Fibroblast of peridontal ligament (primary cell): Measurements from ENCODE around the gene CCDC69.
A peak's percentile ranks its signal among the peaks of the same experiment; 100 is the strongest.

Experiments
- DNase-seq: peaks from one replicate; pipeline ENCODE4 v3.0.0-alpha.2; 2010; ENCODE audit errors: extremely low read depth

CCDC69 gene

GRCh38 chr5:151164687-151165392, 59.1 kb downstream of the CCDC69 start:
- peak; percentile 85 for DNase-seq

- DNase-seq: peak; percentile 49
Observed at GRCh38 chr5:151162776-151163175, 61.1 kb downstream of the CCDC69 start.

- no peak for DNase-seq
Observed at GRCh38 chr5:151159649-151160373, 64.1 kb downstream of the CCDC69 start.

- no peak for DNase-seq
Observed at GRCh38 chr5:151158287-151158661, 65.6 kb downstream of the CCDC69 start.

- DNase-seq: peak; percentile 67
Observed at GRCh38 chr5:151157426-151158286, 66.2 kb downstream of the CCDC69 start, which contains the start of gene ANXA6. Gene ANXA6, minus strand, starts transcription at chr5:151157779. Its CDS starts 9,878 bp downstream, at chr5:151147901.

- DNase-seq: peak; percentile 55
Observed at GRCh38 chr5:151156507-151157420, 67.1 kb downstream of the CCDC69 start.

GRCh38 chr5:151155775-151156506, 68.0 kb downstream of the CCDC69 start:
- peak; percentile 61 for DNase-seq

GRCh38 chr5:151154931-151155774, 68.7 kb downstream of the CCDC69 start:
- no peak for DNase-seq

- no peak for DNase-seq
Observed at GRCh38 chr5:151153766-151154272, 70.1 kb downstream of the CCDC69 start.

- no peak for DNase-seq
Observed at GRCh38 chr5:151153300-151153699, 70.6 kb downstream of the CCDC69 start.

GRCh38 chr5:151151793-151152192, 72.1 kb downstream of the CCDC69 start:
- peak; percentile 83 for DNase-seq

GRCh38 chr5:151151263-151151660, 72.6 kb downstream of the CCDC69 start:
- no peak for DNase-seq

- DNase-seq: peak; percentile 66
Observed at GRCh38 chr5:151150471-151151262, 73.2 kb downstream of the CCDC69 start.

GRCh38 chr5:151148583-151148982, 75.3 kb downstream of the CCDC69 start:
- no peak for DNase-seq

GRCh38 chr5:151147033-151147432, 76.9 kb downstream of the CCDC69 start:
- no peak for DNase-seq

- no peak for DNase-seq
Observed at GRCh38 chr5:151146061-151146460, 77.8 kb downstream of the CCDC69 start.

- no peak for DNase-seq
Observed at GRCh38 chr5:151144922-151145321, 79.0 kb downstream of the CCDC69 start.

GRCh38 chr5:151144275-151144674, 79.6 kb downstream of the CCDC69 start:
- no peak for DNase-seq
